Breast epithelium (tissue), 3 donors: ENCODE results near the gene TNFSF8.

Experiments used
- POLR2A ChIP-seq: fragments of 450-650 bp; IDR thresholded peaks from one replicate; pipeline ENCODE4 v1.6.1; 2016; ENCODE audit warnings: antibody characterized with exemption, mild to moderate bottlenecking, moderate library complexity
- TF ChIP-seq, protein P1 (sequence below), 3 donors: fragments of 450-650 bp; IDR thresholded peaks; one replicate each; pipeline ENCODE4 v1.5.1; 2016 to 2017; ENCODE audit warnings: antibody characterized with exemption in 3 of 3, mild to moderate bottlenecking in 3 of 3, moderate library complexity in 3 of 3

- TF ChIP-seq, protein P1, sequence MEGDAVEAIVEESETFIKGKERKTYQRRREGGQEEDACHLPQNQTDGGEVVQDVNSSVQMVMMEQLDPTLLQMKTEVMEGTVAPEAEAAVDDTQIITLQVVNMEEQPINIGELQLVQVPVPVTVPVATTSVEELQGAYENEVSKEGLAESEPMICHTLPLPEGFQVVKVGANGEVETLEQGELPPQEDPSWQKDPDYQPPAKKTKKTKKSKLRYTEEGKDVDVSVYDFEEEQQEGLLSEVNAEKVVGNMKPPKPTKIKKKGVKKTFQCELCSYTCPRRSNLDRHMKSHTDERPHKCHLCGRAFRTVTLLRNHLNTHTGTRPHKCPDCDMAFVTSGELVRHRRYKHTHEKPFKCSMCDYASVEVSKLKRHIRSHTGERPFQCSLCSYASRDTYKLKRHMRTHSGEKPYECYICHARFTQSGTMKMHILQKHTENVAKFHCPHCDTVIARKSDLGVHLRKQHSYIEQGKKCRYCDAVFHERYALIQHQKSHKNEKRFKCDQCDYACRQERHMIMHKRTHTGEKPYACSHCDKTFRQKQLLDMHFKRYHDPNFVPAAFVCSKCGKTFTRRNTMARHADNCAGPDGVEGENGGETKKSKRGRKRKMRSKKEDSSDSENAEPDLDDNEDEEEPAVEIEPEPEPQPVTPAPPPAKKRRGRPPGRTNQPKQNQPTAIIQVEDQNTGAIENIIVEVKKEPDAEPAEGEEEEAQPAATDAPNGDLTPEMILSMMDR (IDR thresholded peaks at IDR 0.05) = no peak
- TF ChIP-seq POLR2A = no peak
These were observed 10.8 kb downstream of the TNFSF8 start for GRCh38 chr9:114919611-114920010.
